Measurements from ENCODE around the gene RBFOX2.

GRCh38 chr22:36027935-36028645 lies 534 bp downstream of the RBFOX2 start:
- TF ChIP-seq CTCF (IDR thresholded peaks at IDR 0.05) (no peak), POLR2A (IDR thresholded peaks at IDR 0.05) (peak in 1 of 2 donors; percentile 40)
